GM19023 (cell line): ENCODE results near the gene MYOG.

Experiments
- ATAC-seq: cut with Tn5 transposase; IDR thresholded peaks from one replicate; pipeline ENCODE4 v1.9.1; 2021; ENCODE audit warnings: mild to moderate bottlenecking, moderate library complexity; ENCODE audit not compliant: unreplicated experiment

Gene MYOG

GRCh38 chr1:203034422-203035110 is 51.2 kb downstream of the MYOG start:
- no peak for ATAC-seq

- ATAC-seq = no peak
These were observed 51.9 kb downstream of the MYOG start for GRCh38 chr1:203033917-203034316.

GRCh38 chr1:203033287-203033686 is 52.5 kb downstream of the MYOG start:
- ATAC-seq = no peak
